NCI-H1048 (cell line): ENCODE data around the gene GASK1B.

Experiments
- DNase-seq: peaks from one replicate; lab custom pipeline; 2025; lab: John Stamatoyannopoulos, UW

GASK1B gene

DNA sequence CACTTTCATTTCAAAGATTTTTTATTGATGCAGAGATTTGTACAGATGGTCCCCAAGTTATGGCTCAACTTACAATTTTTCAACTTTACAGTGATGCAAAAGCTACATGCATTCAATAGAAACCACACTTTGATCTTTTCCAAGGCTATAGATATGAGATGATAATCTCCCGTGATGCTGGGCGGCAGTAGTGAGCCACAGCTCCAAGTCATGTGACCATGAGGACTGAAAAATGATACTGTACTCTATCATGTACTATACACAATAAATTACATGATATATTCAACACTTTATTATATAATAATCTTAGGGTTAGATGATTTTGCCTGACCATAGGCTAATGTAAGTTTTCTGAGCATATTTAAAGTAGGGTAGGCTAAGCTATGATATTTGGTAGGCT, 14.0 kb upstream of the GASK1B start:
- no peak for DNase-seq

DNA sequence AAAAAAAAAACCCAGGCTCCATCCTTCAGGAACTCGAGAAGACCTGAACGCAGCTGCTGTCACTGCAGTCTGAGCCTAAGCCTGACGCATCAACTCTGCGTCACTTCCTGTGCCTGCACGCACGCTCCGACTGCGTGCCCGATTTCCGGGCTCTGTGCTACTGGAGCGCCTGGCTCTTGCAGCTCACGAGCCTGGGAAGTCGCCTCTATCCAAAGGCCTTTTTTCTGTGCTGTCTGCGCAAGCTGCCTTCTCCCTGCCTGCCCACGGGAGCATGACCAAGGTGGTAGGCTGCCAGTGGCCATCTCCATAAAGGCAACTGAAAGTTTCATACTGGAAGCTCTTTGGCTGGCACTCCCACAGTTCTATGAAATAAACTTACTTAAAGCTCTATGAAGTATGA, 9.9 kb upstream of the GASK1B start:
- no peak for DNase-seq

DNA sequence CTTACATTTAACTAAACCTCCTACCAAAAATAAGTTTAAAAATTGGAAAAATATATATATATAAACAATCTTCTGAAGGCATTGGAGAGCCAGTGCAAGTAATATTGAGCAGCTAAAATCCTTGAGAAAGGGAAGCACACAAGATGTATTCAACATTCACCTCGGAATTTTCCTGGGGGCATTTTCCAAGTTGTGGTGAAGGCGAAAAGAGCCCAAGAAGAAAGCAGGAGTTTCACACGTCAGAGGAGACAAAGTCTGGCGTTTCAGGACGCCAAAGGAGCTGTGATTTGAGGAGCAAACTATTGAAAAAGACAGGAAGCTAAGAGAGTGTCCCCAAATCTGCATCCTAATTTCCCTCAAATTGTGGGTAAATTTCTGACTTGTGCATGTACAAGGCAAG, 9.1 kb upstream of the GASK1B start:
- no peak for DNase-seq

DNA sequence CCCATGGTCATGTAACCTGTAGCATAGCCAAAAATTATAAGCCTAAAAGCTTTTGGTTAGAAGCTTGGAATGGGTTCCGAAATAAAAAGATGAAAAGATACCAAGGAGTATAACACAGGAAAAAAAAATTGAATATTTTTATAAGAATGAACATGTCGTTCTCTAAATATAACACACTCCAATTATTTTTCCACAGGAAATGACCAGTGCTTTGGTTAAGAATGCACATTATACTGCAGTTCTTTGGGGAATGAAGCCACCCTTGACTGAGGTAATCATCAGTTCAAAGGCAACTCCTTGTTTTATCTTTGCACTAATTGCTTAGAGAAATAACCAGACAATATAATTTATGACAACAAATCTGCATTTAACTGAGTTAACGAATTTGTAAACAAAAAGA, 6.6 kb upstream of the GASK1B start:
- DNase-seq = no peak

DNA sequence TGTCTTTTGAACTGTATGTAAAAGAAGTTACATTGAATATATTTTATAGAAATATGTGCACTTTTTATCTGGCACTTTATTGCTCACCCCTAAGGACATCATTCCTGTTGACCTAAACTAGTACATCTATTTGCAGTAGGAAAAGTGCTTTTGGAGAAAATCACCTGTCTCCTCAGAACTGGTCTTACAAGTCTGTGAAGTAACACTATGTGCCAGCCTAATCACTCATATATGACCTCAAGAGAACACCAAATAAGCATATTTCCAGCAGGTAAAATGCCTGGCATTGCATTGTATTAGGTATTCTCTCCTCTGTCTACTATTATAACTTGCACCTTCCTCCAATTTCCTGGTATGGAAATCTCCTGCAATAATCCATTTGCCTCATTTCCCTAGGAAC, 4.0 kb upstream of the GASK1B start:
- peak; percentile 47 for DNase-seq

DNA sequence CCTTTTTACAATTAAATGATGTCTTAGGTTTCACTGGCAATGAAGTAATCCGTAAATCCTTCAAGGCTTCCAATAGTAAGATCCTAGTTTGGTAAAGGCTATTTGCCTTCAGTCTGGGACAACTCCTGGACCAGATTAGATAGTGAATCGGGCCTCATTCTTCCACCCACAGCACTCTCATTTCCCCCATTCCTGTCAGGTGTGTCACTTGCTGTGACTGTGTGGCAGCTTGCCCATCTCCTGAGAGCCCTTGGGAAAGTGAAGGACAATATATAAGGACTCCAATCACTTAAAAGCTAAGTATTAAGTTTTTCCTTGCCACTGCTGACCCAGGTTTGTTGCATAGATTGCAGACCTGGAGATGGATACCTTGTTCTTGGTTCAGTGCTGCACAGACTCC, 3.3 kb upstream of the GASK1B start:
- no peak for DNase-seq

DNA sequence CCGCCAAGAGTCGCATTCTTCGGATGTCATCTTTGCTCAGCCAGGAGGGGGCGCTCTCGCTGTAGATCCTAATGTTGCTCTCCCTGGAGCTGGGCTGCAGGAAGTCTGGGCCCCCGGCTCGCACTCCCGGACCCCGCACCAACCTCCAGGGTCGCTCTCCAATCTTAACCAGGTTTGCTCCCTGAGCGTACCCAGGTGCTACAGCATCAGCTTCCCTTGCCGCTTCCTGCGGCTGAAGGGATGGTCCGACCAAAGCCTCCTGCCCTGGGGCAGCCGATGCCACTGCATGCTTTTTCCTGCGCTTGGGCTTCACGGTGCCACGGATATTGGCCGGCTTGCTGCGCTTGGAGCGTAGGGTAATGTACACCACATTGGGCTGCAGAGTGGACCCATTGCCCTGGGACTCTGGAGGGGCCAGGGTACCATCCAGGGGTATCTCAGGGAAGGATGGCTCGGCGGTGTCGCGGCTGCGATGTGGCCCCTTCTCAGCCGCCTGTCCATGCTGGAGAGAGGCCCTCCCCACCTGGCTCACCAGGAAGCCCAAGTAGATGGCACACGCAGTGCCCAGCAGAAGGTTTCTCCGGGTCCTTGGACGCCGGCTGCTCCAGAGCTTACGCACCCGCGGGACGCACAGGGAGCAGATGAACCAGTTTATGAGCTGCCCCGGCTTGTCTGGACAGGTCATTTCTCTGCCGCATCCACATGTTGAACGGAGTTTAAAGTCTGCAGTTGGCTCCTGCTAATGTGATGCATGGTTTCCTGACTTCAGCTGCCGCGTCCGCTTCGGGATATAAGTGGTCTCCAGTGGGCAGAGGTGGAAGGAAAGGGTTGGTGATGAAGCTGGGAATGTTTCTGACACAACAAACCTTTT, 1.9 kb downstream of the GASK1B start:
- DNase-seq = no peak

DNA sequence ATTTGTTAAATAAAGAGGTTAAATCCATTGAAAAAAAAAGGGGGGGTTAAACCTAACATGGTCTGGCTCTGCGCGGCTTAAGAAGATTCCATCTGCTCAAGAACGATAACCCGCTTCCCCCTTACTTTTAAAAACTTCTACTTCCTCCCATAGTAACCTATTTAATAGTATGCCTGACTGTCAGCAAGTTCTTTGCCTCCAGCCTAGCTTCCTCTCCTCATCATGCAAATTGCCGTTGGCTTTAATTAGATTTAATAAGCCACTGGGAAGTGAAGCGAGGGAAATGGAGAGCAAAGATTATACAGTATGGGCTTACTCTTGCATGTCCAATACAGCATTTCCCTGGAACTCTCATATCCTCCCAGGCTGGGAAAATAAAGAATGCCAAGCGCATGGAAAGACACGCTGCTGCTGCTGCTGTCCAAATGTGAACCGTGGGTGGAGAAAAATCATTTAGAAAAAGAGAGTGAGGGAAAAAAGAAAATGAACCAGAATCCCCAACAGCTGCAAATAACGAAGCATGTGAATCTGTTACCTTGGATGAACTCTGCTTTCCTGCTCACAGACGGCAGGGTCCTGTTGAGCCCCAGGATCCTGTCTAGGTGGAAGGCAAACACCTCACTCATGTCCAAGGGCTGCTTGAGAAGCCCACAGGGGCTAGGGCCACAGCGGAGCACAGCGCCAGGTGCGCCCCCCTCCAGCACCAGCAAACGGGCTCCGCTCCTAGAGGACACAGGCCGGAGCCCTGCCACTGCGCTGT, 2.7 kb downstream of the GASK1B start:
- peak; percentile 36 for DNase-seq

DNA sequence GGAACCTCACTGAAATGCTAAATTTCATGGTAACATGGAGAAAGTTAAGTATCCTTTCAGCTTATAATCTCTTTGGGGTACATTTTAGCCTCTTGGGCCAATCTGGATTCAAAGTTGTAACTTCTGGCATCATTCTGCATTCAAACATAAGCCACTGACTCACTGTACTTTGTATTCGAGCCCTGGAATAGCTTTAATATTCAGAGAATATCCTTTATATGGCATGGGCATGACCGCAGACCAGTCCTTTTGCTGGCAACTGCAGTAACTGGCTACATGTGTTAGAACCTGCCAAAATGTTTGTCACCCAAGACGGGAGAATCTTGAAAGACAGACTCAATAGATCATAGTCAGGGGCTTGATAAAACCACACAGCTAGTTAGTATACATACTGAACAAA, 3.3 kb downstream of the GASK1B start:
- DNase-seq = no peak

DNA sequence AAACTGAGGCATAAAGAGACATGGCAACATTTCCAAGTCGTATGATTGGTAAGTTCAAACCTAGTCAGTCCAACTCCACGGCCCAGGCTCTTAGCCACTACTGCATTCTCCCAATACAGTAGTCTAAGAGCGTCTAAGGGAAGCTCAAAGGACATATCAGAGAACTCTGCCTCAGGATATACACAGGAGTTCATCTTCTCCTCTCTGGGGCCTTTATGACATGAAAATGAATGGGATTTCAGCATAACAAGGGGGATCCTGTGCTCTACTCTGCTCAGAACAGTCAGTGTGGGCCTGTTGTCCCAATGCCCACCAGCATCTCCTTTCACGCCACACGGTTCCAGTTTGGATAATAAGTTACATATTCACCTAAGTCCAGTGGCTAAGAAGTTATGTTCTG, 4.2 kb downstream of the GASK1B start:
- no peak for DNase-seq

DNA sequence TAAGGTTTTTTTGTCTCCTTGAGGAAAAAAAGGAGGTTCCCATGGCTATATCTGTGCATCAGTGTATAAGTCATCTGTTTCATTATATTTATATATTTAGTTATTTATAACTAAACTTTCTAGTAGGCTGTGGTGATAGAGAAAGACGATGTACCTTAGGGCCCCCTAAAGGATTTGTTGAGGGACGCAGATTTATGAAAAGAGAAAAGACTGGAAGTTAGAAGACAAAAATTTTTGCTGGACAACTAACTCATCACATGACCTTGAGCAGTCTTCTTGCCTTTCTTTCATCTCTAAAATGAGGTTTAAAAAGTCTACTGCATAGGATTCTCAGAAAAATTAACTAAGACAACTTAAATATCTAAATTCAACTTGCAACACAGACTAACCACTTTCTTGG, 6.1 kb downstream of the GASK1B start:
- DNase-seq = no peak

DNA sequence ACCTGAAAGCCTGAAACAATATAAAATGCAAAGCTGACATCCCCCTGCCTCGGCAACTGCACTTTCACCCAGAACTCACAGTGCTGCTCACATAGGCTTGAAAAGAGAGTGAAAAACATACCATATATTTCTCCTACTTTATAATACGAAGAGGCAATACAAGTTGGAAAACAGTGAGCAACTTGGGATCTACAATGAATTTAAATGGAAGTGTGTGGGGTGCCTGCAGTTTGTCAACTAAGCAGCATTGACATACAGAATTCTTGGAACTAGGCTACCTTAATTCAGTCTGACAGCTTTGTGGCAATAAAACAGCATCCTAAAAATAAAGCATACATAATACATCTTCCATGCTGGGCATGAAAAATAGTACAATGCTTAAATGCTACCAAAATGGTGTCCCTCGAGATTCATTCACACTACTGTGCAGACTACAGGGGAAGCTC, 8.0 kb downstream of the GASK1B start:
- DNase-seq = no peak

DNA sequence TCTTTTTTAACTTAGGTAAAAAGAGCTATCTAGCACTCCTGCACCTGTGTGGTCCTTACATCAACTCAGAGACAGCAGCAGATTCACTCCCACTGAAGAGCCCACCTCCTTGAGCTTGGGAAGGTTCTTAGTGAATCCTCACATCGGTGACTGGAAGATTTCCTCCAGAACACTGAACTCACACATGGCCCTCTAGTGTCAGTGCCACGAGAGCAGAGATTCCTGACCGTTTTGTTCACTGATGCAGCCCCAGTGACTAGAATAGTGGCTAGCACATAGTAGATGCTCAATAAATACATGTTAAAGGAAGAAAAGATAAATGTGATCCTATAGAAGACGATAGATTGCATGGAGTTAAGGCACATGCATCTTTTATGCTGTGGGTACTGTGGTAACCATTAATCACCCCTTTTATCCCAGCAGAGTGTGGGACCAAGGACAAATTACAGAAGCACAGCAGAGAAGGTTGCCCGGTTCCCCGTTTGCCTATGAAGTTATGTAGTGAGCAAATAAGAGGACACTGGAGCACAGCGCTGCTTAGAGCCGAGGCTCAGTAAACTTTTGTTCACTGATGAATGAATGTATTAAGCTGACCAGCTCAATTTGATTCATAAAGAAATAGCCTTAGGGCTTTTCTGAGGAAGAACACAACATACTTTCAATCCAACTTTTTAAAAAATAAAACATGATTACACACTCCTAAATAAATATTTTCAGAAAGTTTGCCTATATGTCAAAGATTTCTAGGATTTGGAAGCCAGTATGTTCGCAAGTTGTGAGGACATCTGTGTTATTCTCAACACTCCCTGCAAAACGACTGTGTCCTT, 8.7 kb downstream of the GASK1B start:
- no peak for DNase-seq

DNA sequence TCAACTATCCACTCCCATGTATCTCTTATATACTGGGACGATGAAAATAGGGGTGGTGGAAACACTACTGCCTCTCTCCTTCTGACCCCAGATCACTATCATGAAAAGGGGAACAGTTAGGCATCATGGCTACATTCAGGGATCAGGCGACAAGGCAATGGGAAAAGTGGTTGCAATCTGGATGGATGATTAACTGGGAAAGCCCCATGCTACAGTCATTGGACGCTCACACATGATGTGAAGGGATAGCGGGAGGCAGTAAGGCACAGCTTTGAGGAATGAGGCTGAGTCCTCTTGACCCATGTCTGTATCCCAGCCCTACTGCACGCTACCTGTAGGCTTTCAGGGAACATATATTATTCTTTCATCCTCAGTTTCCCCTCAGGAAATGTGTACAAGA, 10.2 kb downstream of the GASK1B start:
- DNase-seq = no peak

DNA sequence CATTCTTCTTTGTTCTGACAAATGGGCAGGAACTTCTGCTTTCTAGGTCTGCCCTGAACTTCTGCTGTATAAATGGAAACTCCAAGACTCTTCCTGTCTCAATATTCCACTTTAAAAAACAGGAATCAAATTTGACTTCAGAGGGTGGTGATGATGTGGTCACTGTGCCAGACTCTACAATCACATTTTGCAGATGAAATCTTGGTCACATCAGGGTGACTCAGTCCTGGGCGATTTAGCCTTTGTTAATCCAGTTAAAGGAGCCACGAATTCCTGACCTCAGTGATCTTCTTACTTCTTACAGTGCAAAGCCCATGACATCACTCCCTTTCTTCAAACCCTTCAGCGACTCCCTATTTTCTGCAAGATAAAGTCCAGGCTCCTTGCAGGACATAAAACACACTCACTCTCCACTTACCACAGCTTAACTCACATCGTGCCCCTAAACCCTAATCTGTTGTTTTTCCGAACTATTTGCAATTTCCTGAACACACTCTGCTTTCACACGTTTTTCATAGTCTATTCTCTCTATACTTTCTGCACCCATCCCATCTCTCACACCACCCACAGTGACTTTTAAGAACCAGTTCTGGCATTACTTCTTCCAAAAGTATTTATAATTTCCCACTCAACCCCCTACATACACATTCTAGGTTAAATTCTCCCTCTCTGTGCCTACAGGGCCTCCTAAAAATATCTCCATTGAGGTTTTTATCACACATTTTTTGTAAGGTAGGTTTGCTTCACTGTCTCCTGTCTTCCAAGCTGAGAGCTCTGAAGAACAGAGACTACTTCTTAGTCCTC, 11.1 kb downstream of the GASK1B start:
- DNase-seq = no peak

DNA sequence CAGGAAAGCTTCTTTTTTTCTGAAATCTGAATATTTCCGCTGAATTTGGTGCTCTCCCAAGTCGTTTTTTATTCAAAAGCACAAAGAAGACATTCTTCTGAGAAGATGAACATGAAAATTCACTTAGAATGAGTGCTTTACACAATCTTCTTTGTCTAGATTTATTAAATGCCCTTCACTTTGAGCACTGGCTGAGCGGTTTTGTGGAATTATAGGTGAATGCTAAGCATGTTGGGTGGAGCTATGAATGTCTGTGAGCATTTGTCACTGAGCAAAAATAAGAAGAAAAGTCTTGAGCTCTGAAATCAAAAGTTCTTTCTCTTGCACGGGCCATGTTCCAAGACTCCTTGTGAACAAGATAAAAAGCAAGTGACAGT, 13.1 kb downstream of the GASK1B start:
- no peak for DNase-seq

DNA sequence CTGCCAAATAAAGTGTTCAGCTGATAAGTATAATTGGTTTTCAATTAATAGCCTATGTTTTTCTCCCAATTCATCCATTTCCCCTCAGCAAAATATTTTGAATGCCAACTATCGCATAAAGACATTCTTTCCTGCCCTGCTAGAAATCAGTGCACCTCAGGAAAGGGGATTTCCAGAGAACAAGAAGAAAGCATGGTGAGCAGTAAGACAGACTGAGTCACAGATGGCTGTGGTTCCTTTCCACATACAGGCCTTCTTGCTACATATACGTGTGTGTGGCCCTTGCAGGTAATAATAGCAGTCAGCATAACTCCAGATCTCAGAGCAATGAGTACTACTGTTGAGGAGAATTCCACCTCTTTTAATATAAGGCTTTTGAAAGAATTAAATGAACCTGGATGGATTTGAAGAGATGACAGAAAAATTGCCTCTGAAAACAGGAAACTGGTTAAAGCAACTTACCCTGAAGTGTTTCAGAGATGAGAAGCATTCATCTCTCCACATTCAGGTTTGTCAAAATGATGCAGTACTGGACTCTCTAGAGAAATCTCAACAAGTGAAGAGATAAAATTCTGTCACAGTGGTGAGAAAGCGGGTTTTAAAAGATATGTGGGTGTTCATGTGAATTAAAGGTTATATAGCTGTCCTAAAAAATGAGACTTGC, 13.6 kb downstream of the GASK1B start:
- DNase-seq = no peak

DNA sequence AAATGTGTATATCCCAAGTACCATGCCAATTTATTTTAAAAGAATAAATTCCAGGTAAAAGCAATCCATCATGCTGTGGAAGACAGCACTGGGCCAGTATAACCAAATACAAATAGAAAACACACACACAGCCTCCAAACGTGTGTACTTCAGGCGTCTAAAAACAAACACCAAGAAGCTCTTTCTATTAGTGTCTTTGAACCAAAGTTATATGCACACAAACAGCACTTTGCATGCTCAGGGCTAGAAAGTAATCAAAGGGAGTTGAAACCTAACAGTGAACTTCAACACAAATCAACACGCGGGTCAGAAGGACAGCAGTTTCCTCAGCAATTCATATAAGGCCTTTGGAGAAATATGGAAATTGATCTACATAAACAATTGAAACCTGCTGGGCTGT, 15.4 kb downstream of the GASK1B start:
- DNase-seq = no peak

DNA sequence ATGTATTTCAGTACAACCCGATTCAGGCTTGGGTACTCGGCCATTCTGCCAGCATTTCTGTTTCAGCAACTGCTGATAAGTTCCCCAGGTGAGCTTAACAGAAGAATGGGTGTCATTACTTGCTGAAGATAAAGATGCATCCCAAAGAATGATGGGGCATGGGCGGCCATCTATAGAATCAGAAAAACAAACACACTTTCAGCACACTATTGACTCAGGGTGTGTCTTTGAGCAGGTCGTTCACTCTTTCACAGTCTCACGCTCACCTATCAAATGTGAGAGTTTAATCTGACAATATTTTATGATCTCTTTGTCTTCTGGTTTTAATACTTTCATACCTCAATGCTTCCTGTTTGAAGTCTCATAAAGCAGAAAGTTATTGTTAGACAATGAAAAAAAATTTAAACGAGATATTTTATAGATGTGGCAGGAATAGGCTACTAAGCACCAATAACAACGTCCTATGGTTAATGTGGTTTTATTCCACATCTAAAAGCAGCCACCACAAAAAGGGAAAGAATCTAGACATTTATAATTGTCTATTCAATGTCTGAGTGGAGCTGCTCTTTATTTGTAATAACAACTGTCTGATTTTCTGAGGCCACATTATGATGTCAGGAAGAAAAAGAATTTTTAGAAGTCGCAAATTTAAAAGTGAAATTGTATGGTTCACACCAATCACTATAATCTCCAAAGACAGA, 17.0 kb downstream of the GASK1B start:
- DNase-seq = no peak

DNA sequence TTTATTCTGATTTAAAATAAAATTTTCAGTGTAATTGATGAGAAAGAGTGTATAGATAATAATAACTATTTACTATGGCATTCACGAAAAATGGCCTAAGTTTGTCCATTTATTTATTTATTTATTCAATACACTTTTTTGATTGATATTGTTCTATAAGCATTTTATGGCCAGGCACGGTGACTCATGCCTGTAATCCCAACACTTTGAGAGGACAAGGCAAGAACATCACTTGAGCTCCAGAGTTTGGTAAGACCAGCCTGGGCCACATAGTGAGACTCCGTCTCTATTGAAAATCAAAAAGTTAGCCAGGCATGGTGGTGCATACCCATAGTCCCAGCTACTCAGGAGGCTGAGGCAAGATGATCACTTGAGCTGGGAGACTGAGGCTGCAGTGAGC, 25.7 kb downstream of the GASK1B start:
- no peak for DNase-seq

DNA sequence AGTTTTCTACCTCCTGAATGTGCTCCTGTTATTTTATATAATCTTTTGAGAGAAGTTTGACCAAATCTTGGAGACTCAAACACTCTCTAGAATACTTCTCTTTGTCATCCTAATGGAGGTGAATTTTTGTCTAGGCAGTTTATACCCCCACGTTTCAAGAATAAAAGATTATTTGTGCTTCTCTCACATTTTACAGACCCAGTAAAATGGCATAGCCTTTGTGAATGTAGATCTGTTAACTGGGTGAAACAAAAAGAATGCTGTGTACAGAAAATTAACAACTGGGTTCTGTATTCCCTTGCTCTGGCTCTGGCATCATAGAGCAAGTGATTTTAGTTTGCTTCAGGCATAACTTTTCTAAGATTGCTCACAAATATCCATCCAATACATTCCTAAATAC, 26.1 kb downstream of the GASK1B start:
- DNase-seq = no peak
